HG03039 (cell line): ENCODE measurements around the gene PDS5B.

Experiments
- ATAC-seq: cut with Tn5 transposase; IDR thresholded peaks from one replicate; pipeline ENCODE4 v1.9.1; 2021; ENCODE audit warnings: mild to moderate bottlenecking, moderate library complexity; ENCODE audit not compliant: unreplicated experiment

The PDS5B gene

GRCh38 chr13:32589471-32589870 lies 3.2 kb downstream of the PDS5B start:
- ATAC-seq, result no peak

GRCh38 chr13:32590266-32590665 lies 4.0 kb downstream of the PDS5B start:
- ATAC-seq, result no peak

GRCh38 chr13:32592082-32592481 lies 5.8 kb downstream of the PDS5B start:
- no peak for ATAC-seq

- no peak for ATAC-seq
Measured at GRCh38 chr13:32594157-32594738, 8.0 kb downstream of the PDS5B start.

- no peak for ATAC-seq
Measured at GRCh38 chr13:32595306-32595705, 9.1 kb downstream of the PDS5B start.

- ATAC-seq, result no peak
Measured at GRCh38 chr13:32600890-32601289, 14.6 kb downstream of the PDS5B start.

- ATAC-seq, result no peak
Measured at GRCh38 chr13:32609428-32609827, 23.2 kb downstream of the PDS5B start.

GRCh38 chr13:32610538-32610937 lies 24.3 kb downstream of the PDS5B start:
- ATAC-seq, result no peak

- no peak for ATAC-seq
Measured at GRCh38 chr13:32610977-32611376, 24.7 kb downstream of the PDS5B start.

- no peak for ATAC-seq
Measured at GRCh38 chr13:32616883-32617511, 30.7 kb downstream of the PDS5B start.

- ATAC-seq, result no peak
Measured at GRCh38 chr13:32622827-32623226, 36.6 kb downstream of the PDS5B start.

GRCh38 chr13:32624441-32624840 lies 38.2 kb downstream of the PDS5B start:
- no peak for ATAC-seq

GRCh38 chr13:32627793-32628192 lies 41.5 kb downstream of the PDS5B start:
- ATAC-seq, result no peak

GRCh38 chr13:32629313-32629712 lies 43.1 kb downstream of the PDS5B start:
- ATAC-seq, result no peak

- no peak for ATAC-seq
Measured at GRCh38 chr13:32629866-32630265, 43.6 kb downstream of the PDS5B start.

GRCh38 chr13:32632343-32632909 lies 46.2 kb downstream of the PDS5B start:
- ATAC-seq, result no peak

- ATAC-seq, result no peak
Measured at GRCh38 chr13:32636711-32637110, 50.5 kb downstream of the PDS5B start.

GRCh38 chr13:32638739-32639138 lies 52.5 kb downstream of the PDS5B start:
- ATAC-seq, result no peak

- peak; percentile 68 for ATAC-seq
Measured at GRCh38 chr13:32639502-32640105, 53.4 kb downstream of the PDS5B start.

GRCh38 chr13:32642316-32642715 lies 56.1 kb downstream of the PDS5B start:
- ATAC-seq, result no peak

GRCh38 chr13:32642858-32643257 lies 56.6 kb downstream of the PDS5B start:
- no peak for ATAC-seq

GRCh38 chr13:32645854-32646253 lies 59.6 kb downstream of the PDS5B start:
- ATAC-seq, result no peak
